Neural cell (in vitro differentiated cells): ENCODE data around the gene C10orf62. TPM values are rescaled to one million over a fixed set of nuclear protein-coding genes. Genes with fewer than 3 reads are reported as not detected.

Experiments used
- H2AFZ ChIP-seq: fragments of 200-600, 300-800 bp; sonication (generic), shearing (Covaris generic); 2 replicates; pipeline ENCODE4 v1.6.0; 2014; ENCODE audit warnings: low read depth, mild to moderate bottlenecking, antibody characterized with exemption, low read length, moderate library complexity
- H3F3A ChIP-seq: fragments of 200-600 bp; shearing (Covaris generic); 2 replicates; pipeline ENCODE4 v1.6.1; 2016; ENCODE audit warnings: mild to moderate bottlenecking, moderate library complexity, mixed read lengths, antibody characterized with exemption, low read length; ENCODE audit not compliant: insufficient read depth, poor library complexity, severe bottlenecking
- H3K27ac ChIP-seq: fragments of 200-600, 300-800 bp; sonication (generic), shearing (Covaris generic); 2 replicates; pipeline ENCODE4 v1.5.1; 2014; ENCODE audit warnings: mild to moderate bottlenecking, low read length, moderate library complexity
- H3K27me3 ChIP-seq: fragments of 300-800, 200-600 bp; sonication (generic), shearing (Covaris generic); 2 replicates; pipeline ENCODE4 v1.6.0; 2014; ENCODE audit warnings: mild to moderate bottlenecking, low read depth, low read length, moderate library complexity; ENCODE audit not compliant: insufficient read depth
- H3K36me3 ChIP-seq: fragments of 300-800, 200-600 bp; sonication (generic), shearing (Covaris generic); 2 replicates; pipeline ENCODE4 v1.5.1; 2014; ENCODE audit warnings: mild to moderate bottlenecking, antibody characterized with exemption, low read length, moderate library complexity; ENCODE audit not compliant: insufficient read depth
- H3K4me2 ChIP-seq: fragments of 300-800, 200-600 bp; sonication (generic), shearing (Covaris generic); 2 replicates; pipeline ENCODE4 v1.6.0; 2014; ENCODE audit warnings: mild to moderate bottlenecking, low read length
- H3K4me3 ChIP-seq: fragments of 300-800, 200-600 bp; sonication (generic), shearing (Covaris generic); 2 replicates; pipeline ENCODE4 v1.5.1; 2014; ENCODE audit warnings: mild to moderate bottlenecking, low read length, moderate library complexity
- H3K79me2 ChIP-seq: fragments of 200-600 bp; shearing (Covaris generic); replicated peaks from 2 replicates; pipeline ENCODE4 v1.6.0; 2014; ENCODE audit warnings: mild to moderate bottlenecking, low read length, moderate library complexity; ENCODE audit not compliant: insufficient read depth
- H3K9ac ChIP-seq: fragments of 300-800, 200-600 bp; sonication (generic), shearing (Covaris generic); 2 replicates; pipeline ENCODE4 v1.6.1; 2016; ENCODE audit warnings: mild to moderate bottlenecking, low read length, mixed read lengths
- H3K9me2 ChIP-seq: fragments of 200-600 bp; shearing (Covaris generic); 2 replicates; pipeline ENCODE4 v1.6.1; 2016; ENCODE audit warnings: mild to moderate bottlenecking, low read length, mixed read lengths; ENCODE audit not compliant: insufficient read depth
- H3K9me3 ChIP-seq: fragments of 200-600, 300-800 bp; sonication (generic), shearing (Covaris generic); 2 replicates; pipeline ENCODE4 v1.6.1; 2016; ENCODE audit warnings: mild to moderate bottlenecking, mixed run types, low read length, moderate library complexity, mixed read lengths
- H4K20me1 ChIP-seq: fragments of 200-600 bp; shearing (Covaris generic); 2 replicates; pipeline ENCODE4 v1.6.1; 2016; ENCODE audit warnings: mild to moderate bottlenecking, mixed run types; ENCODE audit not compliant: insufficient read depth
- CTCF ChIP-seq: fragments of 450-650 bp; IDR thresholded peaks from 2 replicates; pipeline ENCODE4 v1.5.1; 2014; ENCODE audit warnings: antibody characterized with exemption, mild to moderate bottlenecking, moderate library complexity; ENCODE audit not compliant: poor library complexity, severe bottlenecking
- EP300 ChIP-seq: fragments of 450-650 bp; conservative IDR thresholded peaks from 2 replicates; pipeline ENCODE4 v1.6.1; 2014; ENCODE audit warnings: antibody characterized with exemption, mild to moderate bottlenecking, moderate library complexity; ENCODE audit not compliant: poor library complexity, severe bottlenecking
- EZH2 ChIP-seq: fragments of 200-600, 300-800 bp; shearing (Covaris generic), sonication (generic); IDR thresholded peaks from 2 replicates; pipeline ENCODE4 v1.6.1; 2014; ENCODE audit warnings: antibody characterized with exemption, low read length, borderline replicate concordance, mild to moderate bottlenecking; ENCODE audit not compliant: insufficient read depth, poor library complexity, severe bottlenecking
- MXI1 ChIP-seq: fragments of 450-650 bp; conservative IDR thresholded peaks from 2 replicates; pipeline ENCODE4 v1.6.1; 2014; ENCODE audit warnings: antibody characterized with exemption, mild to moderate bottlenecking; ENCODE audit not compliant: poor library complexity, severe bottlenecking
- POLR2AphosphoS5 ChIP-seq: IDR thresholded peaks from 2 replicates; pipeline ENCODE4 v1.6.1; 2012
- RAD21 ChIP-seq: fragments of 450-650 bp; conservative IDR thresholded peaks from 2 replicates; pipeline ENCODE4 v1.6.1; 2014; ENCODE audit warnings: antibody characterized with exemption, mild to moderate bottlenecking, moderate library complexity
- SMC3 ChIP-seq: fragments of 450-650 bp; conservative IDR thresholded peaks from 2 replicates; pipeline ENCODE4 v1.6.1; 2014; ENCODE audit warnings: antibody characterized with exemption, mild to moderate bottlenecking, moderate library complexity; ENCODE audit not compliant: poor library complexity
- TAF1 ChIP-seq: IDR thresholded peaks from 2 replicates; pipeline ENCODE4 v1.6.1; 2012; ENCODE audit warnings: low read depth
- polyA plus RNA-seq: library from polyadenylated mRNA; depleted of rRNA; stranded (reverse); fragments of >200 nt; gene quantifications from 2 replicates; pipeline ENCODE4 v1.2.3, GENCODE V29; 2014
- TF ChIP-seq, protein P1 (sequence below): IDR thresholded peaks from 2 replicates; pipeline ENCODE4 v1.6.1; 2012; ENCODE audit warnings: borderline replicate concordance

The C10orf62 gene
- polyA plus RNA-seq, 1 donor from 2014 or later = not detected

GRCh38 chr10:97629289-97629688 lies 39.8 kb downstream of the C10orf62 start:
- Histone ChIP-seq H3K27me3 (no peaks in the 10 kb centered on the region), H3K79me2 (peaks cover 29% of the 10 kb centered on the region), H3K4me2 (no peak overlapping the region), H3K9ac (no peak overlapping the region), H4K20me1 (no peaks in the 10 kb centered on the region), H3K4me3 (no peak overlapping the region), H3K36me3 (no peaks in the 10 kb centered on the region), H3K9me3 (no peaks in the 10 kb centered on the region), H3K9me2 (no peaks in the 10 kb centered on the region), H3F3A (no peaks in the 10 kb centered on the region), H3K27ac (no peak overlapping the region), H2AFZ (no peak overlapping the region)
- no peak for TF ChIP-seq MXI1
- no peak for TF ChIP-seq EZH2
- no peak for TF ChIP-seq TAF1
- TF ChIP-seq CTCF = no peak
- no peak for TF ChIP-seq POLR2AphosphoS5
- TF ChIP-seq SMC3 = no peak
- TF ChIP-seq, protein P1, sequence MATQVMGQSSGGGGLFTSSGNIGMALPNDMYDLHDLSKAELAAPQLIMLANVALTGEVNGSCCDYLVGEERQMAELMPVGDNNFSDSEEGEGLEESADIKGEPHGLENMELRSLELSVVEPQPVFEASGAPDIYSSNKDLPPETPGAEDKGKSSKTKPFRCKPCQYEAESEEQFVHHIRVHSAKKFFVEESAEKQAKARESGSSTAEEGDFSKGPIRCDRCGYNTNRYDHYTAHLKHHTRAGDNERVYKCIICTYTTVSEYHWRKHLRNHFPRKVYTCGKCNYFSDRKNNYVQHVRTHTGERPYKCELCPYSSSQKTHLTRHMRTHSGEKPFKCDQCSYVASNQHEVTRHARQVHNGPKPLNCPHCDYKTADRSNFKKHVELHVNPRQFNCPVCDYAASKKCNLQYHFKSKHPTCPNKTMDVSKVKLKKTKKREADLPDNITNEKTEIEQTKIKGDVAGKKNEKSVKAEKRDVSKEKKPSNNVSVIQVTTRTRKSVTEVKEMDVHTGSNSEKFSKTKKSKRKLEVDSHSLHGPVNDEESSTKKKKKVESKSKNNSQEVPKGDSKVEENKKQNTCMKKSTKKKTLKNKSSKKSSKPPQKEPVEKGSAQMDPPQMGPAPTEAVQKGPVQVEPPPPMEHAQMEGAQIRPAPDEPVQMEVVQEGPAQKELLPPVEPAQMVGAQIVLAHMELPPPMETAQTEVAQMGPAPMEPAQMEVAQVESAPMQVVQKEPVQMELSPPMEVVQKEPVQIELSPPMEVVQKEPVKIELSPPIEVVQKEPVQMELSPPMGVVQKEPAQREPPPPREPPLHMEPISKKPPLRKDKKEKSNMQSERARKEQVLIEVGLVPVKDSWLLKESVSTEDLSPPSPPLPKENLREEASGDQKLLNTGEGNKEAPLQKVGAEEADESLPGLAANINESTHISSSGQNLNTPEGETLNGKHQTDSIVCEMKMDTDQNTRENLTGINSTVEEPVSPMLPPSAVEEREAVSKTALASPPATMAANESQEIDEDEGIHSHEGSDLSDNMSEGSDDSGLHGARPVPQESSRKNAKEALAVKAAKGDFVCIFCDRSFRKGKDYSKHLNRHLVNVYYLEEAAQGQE = no peak
- no peak for TF ChIP-seq RAD21
- TF ChIP-seq EP300 = no peak

DNA sequence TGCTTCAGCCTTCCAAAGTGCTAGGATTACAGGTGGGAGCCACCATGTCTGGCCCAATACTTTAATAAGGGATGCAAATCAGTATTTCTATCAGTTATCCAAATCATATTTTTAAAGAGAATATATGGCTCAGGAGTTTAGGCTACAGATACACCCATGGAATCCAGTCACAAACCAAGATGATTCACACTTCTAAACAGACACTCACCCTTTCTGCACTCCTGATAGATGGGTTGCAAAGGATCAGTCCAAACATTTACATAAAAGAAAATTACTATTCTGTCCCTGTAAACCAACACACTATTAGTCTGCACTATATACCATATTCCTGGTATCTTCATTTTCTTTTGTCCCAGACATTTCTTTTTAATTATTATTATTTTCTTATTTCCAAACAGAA lies 41.6 kb downstream of the C10orf62 start:
- H3K36me3 ChIP-seq = no peaks in the 10 kb centered on the region

More for the DNA sequence above, 41.6 kb downstream of the C10orf62 start:
- H3K4me2 ChIP-seq = no peak overlapping the region
- H3K9me2 ChIP-seq = no peaks in the 10 kb centered on the region
- no peaks in the 10 kb centered on the region for H3K27me3 ChIP-seq
- TF ChIP-seq CTCF (no peak), POLR2AphosphoS5 (no peak), TAF1 (no peak), MXI1 (no peak), RAD21 (no peak)
- TF ChIP-seq, protein P1 = no peak
- H3K27ac ChIP-seq = no peak overlapping the region
- H3K79me2 ChIP-seq = peaks cover 25% of the 10 kb centered on the region
- H4K20me1 ChIP-seq = no peaks in the 10 kb centered on the region
- H2AFZ ChIP-seq = no peak overlapping the region
- H3K4me3 ChIP-seq = peak overlapping the region; percentile 76
- H3K9ac ChIP-seq = no peak overlapping the region
- no peaks in the 10 kb centered on the region for H3K9me3 ChIP-seq
- no peaks in the 10 kb centered on the region for H3F3A ChIP-seq
